HG03354 (cell line): ENCODE measurements around the gene KRTAP29-1.
"Not testable (repeated sequence)": the region's sequence is repeated elsewhere in the genome, so short reads cannot be mapped to it uniquely, and the experiment has no call there.

Experiments
- ATAC-seq: cut with Tn5 transposase; IDR thresholded peaks from one replicate; pipeline ENCODE4 v1.9.1; 2021; ENCODE audit warnings: mild to moderate bottlenecking; ENCODE audit not compliant: unreplicated experiment, poor library complexity, severe bottlenecking

Gene KRTAP29-1

GRCh38 chr17:41255381-41256290 lies 47.0 kb downstream of the KRTAP29-1 start, which contains the start of gene KRTAP9-9:
Gene KRTAP9-9 (plus strand): TSS chr17:41255384.
- not testable (repeated sequence) for ATAC-seq

- ATAC-seq = no peak
These were observed 47.8 kb downstream of the KRTAP29-1 start for GRCh38 chr17:41254861-41255260.
